SU-DHL-6 (cell line): ENCODE results near the gene DOCK9.

Experiments used
- H2AFZ ChIP-seq: fragments of 200-600 bp; sonication (generic); 2 replicates; pipeline ENCODE4 v1.6.1; 2014; ENCODE audit warnings: low read depth, mild to moderate bottlenecking, moderate library complexity, mixed read lengths, antibody characterized with exemption, low read length; ENCODE audit not compliant: severe bottlenecking
- H3F3A ChIP-seq: fragments of 200-600 bp; shearing (Covaris generic); 2 replicates; pipeline ENCODE4 v1.6.0; 2016; ENCODE audit warnings: antibody characterized with exemption, mild to moderate bottlenecking; ENCODE audit not compliant: insufficient read depth
- H3K27ac ChIP-seq: fragments of 200-600 bp; sonication (generic); 2 replicates; pipeline ENCODE4 v1.5.1; 2016; ENCODE audit warnings: low read depth, mild to moderate bottlenecking, low read length, moderate library complexity, mixed read lengths
- H3K27me3 ChIP-seq: fragments of 200-600 bp; sonication (generic), shearing (Covaris generic); 2 replicates; pipeline ENCODE4 v1.6.0; 2014; ENCODE audit warnings: mild to moderate bottlenecking, low read length
- H3K36me3 ChIP-seq: fragments of 200-600 bp; sonication (generic); 2 replicates; pipeline ENCODE4 v1.6.1; 2014; ENCODE audit warnings: mild to moderate bottlenecking, low read length, mixed read lengths
- H3K4me2 ChIP-seq: fragments of 300-600, 200-600 bp; shearing (Covaris generic), sonication (generic); 2 replicates; pipeline ENCODE4 v1.6.0; 2014; ENCODE audit warnings: low read length, low read depth, mild to moderate bottlenecking; ENCODE audit not compliant: poor library complexity, severe bottlenecking
- H3K4me3 ChIP-seq: fragments of 200-600 bp; sonication (generic); 2 replicates; pipeline ENCODE4 v1.5.1; 2014; ENCODE audit warnings: antibody characterized with exemption, low read length, mild to moderate bottlenecking, mixed read lengths; ENCODE audit not compliant: insufficient read depth, poor library complexity, severe bottlenecking
- H3K79me2 ChIP-seq: fragments of 200-600 bp; sonication (generic); 2 replicates; pipeline ENCODE4 v1.6.1; 2014; ENCODE audit warnings: mild to moderate bottlenecking, low read length, moderate library complexity; ENCODE audit not compliant: insufficient read depth
- H3K9ac ChIP-seq: fragments of 200-600 bp; sonication (generic); 2 replicates; pipeline ENCODE4 v1.7.0; 2014; ENCODE audit warnings: mild to moderate bottlenecking, low read length
- H3K9me2 ChIP-seq: fragments of 200-600 bp; sonication (generic); replicated peaks from 2 replicates; pipeline ENCODE4 v1.6.1; 2014; ENCODE audit warnings: low read length; ENCODE audit not compliant: insufficient read depth
- H3K9me3 ChIP-seq: fragments of 200-600 bp; sonication (generic); 2 replicates; pipeline ENCODE4 v1.6.1; 2014; ENCODE audit warnings: low read length, mixed read lengths; ENCODE audit not compliant: insufficient read depth
- H4K20me1 ChIP-seq: fragments of 200-600 bp; sonication (generic); 2 replicates; pipeline ENCODE4 v1.6.1; 2014; ENCODE audit warnings: low read depth, mild to moderate bottlenecking, antibody characterized with exemption, low read length, moderate library complexity, mixed read lengths
- EZH2phosphoT487 ChIP-seq: fragments of 200-600 bp; sonication (generic), shearing (Covaris generic); conservative IDR thresholded peaks from 2 replicates; pipeline ENCODE4 v1.6.1; 2018; ENCODE audit warnings: mild to moderate bottlenecking, antibody characterized with exemption, low read length, moderate library complexity, mixed read lengths
- TF ChIP-seq, protein P1 (sequence below): fragments of 200-600 bp; sonication (generic); IDR thresholded peaks from one replicate; pipeline ENCODE4 v1.5.1; 2017; ENCODE audit warnings: antibody characterized with exemption, mild to moderate bottlenecking, low read length, moderate library complexity; ENCODE audit not compliant: insufficient read depth, poor library complexity, severe bottlenecking

DOCK9 gene

DNA sequence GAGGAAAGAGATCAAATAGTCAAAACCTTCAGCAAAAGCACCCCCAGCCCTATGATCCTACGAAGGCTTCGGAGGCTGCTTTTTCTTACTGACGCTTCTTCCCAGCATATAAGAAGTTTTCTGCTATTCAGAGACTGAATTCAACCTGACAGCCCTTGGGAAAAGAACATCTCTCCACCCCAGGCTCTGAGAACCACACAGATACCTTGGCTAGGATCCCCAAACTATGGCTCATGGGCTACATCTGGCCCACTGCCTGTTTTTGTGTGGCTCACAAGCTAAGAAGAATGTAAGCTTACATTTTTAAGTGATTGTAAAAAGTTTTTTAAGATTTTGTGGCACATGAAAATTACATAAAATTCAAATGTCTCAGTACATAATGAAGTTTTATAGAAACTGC is 228.4 kb downstream of the DOCK9 start:
- H3K79me2 ChIP-seq: no peaks in the 10 kb centered on the region
- no peaks in the 10 kb centered on the region for H3K9me3 ChIP-seq
- no peak overlapping the region for H3K9ac ChIP-seq
- H2AFZ ChIP-seq: no peak overlapping the region
- no peaks in the 10 kb centered on the region for H3K9me2 ChIP-seq
- H3K36me3 ChIP-seq: no peaks in the 10 kb centered on the region
- H3K27ac ChIP-seq: no peak overlapping the region
- no peak for TF ChIP-seq EZH2phosphoT487
- TF ChIP-seq, protein P1, sequence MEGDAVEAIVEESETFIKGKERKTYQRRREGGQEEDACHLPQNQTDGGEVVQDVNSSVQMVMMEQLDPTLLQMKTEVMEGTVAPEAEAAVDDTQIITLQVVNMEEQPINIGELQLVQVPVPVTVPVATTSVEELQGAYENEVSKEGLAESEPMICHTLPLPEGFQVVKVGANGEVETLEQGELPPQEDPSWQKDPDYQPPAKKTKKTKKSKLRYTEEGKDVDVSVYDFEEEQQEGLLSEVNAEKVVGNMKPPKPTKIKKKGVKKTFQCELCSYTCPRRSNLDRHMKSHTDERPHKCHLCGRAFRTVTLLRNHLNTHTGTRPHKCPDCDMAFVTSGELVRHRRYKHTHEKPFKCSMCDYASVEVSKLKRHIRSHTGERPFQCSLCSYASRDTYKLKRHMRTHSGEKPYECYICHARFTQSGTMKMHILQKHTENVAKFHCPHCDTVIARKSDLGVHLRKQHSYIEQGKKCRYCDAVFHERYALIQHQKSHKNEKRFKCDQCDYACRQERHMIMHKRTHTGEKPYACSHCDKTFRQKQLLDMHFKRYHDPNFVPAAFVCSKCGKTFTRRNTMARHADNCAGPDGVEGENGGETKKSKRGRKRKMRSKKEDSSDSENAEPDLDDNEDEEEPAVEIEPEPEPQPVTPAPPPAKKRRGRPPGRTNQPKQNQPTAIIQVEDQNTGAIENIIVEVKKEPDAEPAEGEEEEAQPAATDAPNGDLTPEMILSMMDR: no peak
- no peak overlapping the region for H3K4me2 ChIP-seq
- no peaks in the 10 kb centered on the region for H3F3A ChIP-seq
- H3K4me3 ChIP-seq: no peak overlapping the region
- H3K27me3 ChIP-seq: no peaks in the 10 kb centered on the region
- no peaks in the 10 kb centered on the region for H4K20me1 ChIP-seq

DNA sequence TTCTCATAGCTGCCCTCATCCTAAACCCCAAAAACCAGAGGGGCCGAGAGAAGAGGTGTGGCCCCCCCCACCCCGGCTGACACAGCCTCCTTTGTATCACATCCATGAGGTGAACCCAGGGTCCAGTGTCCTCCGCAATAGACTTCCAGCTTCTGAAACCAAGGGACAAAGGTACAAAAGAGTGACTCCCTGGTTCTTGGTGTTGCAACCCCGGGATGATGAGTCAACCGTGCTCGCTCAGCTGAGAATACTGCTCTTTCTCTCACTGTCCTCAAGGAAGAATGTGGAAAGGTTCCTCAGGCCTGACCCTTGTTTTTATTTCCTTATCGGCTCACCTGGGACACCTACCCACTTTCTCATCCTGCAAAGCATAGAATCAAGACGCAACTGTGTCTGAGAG is 230.9 kb downstream of the DOCK9 start:
- Histone ChIP-seq H3F3A (no peaks in the 10 kb centered on the region), H3K9me3 (no peaks in the 10 kb centered on the region), H3K36me3 (no peaks in the 10 kb centered on the region), H3K79me2 (no peaks in the 10 kb centered on the region), H3K9me2 (no peaks in the 10 kb centered on the region), H3K4me3 (no peak overlapping the region), H3K27ac (no peak overlapping the region), H3K4me2 (no peak overlapping the region), H2AFZ (no peak overlapping the region), H3K27me3 (no peaks in the 10 kb centered on the region), H3K9ac (no peak overlapping the region), H4K20me1 (no peaks in the 10 kb centered on the region)
- TF ChIP-seq EZH2phosphoT487: no peak
- TF ChIP-seq, protein P1: no peak
